Measurements from ENCODE around the gene PPCDC. TPM values are rescaled to one million over a fixed set of nuclear protein-coding genes. Genes with fewer than 3 reads are reported as not detected.

The PPCDC gene
- total RNA-seq, 6 donors from 2014 or later, result 8.2 to 21.0 (median 12.6) TPM

DNA sequence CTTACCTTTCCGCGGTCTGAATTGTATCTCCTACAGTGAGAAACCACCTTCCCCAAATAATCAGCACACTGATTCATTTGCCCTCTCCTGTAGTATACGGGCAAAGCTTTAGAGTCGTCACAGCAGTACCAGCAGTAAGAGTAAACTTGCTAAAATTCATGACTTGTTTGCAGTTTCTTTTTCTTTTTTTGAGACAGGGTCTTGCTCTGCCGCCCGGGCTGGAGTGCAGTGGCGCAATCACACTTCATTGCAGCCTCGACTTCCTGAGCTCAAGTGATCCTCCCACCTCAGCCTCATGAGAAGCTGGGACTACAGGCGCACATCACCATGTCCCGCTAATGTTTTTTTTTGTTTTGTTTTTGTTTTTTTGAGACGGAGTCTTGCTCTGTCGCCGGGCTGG is 16.2 kb upstream of the PPCDC start:
- no peaks in the 10 kb centered on the region for H3K9me3 ChIP-seq
- ATAC-seq (ENCODE audit: low FRiP score in 2 of 2) (no peak), DNase-seq (no peak)
- H3K27me3 ChIP-seq, result no peaks in the 10 kb centered on the region
- H3K4me3 ChIP-seq, result no peak overlapping the region
- no peak for TF ChIP-seq POLR2A (IDR thresholded peaks at IDR 0.05)
- TF ChIP-seq EP300 (IDR thresholded peaks at IDR 0.05), result no peak
- TF ChIP-seq POLR2AphosphoS5 (IDR thresholded peaks at IDR 0.05), result no peak
- TF ChIP-seq, protein P1, sequence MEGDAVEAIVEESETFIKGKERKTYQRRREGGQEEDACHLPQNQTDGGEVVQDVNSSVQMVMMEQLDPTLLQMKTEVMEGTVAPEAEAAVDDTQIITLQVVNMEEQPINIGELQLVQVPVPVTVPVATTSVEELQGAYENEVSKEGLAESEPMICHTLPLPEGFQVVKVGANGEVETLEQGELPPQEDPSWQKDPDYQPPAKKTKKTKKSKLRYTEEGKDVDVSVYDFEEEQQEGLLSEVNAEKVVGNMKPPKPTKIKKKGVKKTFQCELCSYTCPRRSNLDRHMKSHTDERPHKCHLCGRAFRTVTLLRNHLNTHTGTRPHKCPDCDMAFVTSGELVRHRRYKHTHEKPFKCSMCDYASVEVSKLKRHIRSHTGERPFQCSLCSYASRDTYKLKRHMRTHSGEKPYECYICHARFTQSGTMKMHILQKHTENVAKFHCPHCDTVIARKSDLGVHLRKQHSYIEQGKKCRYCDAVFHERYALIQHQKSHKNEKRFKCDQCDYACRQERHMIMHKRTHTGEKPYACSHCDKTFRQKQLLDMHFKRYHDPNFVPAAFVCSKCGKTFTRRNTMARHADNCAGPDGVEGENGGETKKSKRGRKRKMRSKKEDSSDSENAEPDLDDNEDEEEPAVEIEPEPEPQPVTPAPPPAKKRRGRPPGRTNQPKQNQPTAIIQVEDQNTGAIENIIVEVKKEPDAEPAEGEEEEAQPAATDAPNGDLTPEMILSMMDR (IDR thresholded peaks at IDR 0.05), result no peak
- H3K27ac ChIP-seq, result no peak overlapping the region
- 79 to 85% methylated on average over 13 of the region's 13 CpGs for WGBS, 2 donors
- H3K4me1 ChIP-seq, result no peaks in the 10 kb centered on the region
- H3K36me3 ChIP-seq, result no peaks in the 10 kb centered on the region

DNA sequence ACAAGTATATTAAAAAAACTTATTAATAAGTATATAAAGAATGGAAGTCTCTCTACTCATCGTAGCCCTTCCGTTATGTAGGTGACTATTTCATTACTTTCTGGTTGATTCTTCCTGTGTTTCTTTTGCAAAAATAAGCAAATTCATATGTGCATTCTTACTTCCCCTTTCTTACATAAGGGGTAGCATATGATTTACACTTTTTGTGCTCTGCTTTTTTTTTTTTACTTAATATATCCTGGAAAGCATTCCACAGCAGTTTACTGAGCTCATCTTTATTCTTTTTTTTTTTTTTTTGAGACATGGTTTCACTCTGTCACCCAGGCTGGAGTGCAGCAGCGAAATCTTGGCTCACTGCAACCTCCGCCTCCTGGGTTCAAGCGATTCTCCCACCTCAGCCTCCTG is 15.2 kb upstream of the PPCDC start:
- DNase-seq, result no peak
- no peak for ATAC-seq (ENCODE audit: low FRiP score in 2 of 2)
- TF ChIP-seq POLR2A (IDR thresholded peaks at IDR 0.05) (no peak), EP300 (IDR thresholded peaks at IDR 0.05) (no peak), POLR2AphosphoS5 (IDR thresholded peaks at IDR 0.05) (no peak)
- TF ChIP-seq, protein P1 (IDR thresholded peaks at IDR 0.05), result no peak
- H3K36me3 ChIP-seq, result no peaks in the 10 kb centered on the region
- 66 to 73% methylated on average over 5 of the region's 5 CpGs for WGBS, 2 donors
- no peak overlapping the region for H3K4me3 ChIP-seq
- no peaks in the 10 kb centered on the region for H3K27me3 ChIP-seq
- H3K4me1 ChIP-seq, result no peaks in the 10 kb centered on the region
- H3K27ac ChIP-seq, result no peak overlapping the region
- H3K9me3 ChIP-seq, result no peaks in the 10 kb centered on the region

DNA sequence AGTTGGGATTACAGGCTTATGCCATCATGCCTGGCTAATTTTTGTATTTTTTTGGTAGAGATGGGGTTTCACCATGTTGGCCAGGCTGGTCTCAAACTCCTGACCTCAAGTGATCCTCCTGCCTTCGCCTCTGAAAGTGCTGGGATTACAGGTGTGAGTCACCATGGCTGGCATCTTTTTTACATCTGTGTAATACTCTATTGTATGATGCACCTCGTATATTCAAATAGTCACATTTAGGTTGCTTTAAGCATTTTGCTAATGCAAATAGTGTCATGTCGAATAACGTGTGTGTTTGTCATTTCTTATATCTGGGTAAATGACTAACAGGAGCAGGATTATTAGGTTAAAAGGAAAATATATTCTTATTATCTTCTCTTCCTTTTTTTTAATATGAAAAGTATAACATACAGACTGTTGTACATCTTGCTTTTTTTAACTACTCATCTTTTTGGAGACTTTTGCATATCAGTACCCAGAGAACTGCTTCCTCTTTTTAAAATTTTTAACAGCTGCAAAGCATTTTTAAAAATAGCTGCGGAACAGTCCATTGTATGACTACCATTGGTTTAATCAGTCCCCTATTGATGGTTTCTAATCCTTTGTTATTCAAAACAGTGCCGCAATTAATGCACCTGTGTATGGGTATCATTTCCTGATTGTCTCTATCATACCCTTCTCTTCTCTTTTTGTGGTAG is 14.6 kb upstream of the PPCDC start:
- H3K4me3 ChIP-seq, result no peak overlapping the region
- H3K9me3 ChIP-seq, result no peaks in the 10 kb centered on the region
- H3K36me3 ChIP-seq, result no peaks in the 10 kb centered on the region
- H3K27me3 ChIP-seq, result no peaks in the 10 kb centered on the region
- ATAC-seq (ENCODE audit: low FRiP score in 2 of 2) (no peak), DNase-seq (no peak)
- TF ChIP-seq EP300 (IDR thresholded peaks at IDR 0.05), result no peak
- TF ChIP-seq, protein P1 (IDR thresholded peaks at IDR 0.05), result no peak
- no peak for TF ChIP-seq POLR2A (IDR thresholded peaks at IDR 0.05)
- no peak for TF ChIP-seq POLR2AphosphoS5 (IDR thresholded peaks at IDR 0.05)
- no peaks in the 10 kb centered on the region for H3K4me1 ChIP-seq
- 64 to 69% methylated on average over 6 of the region's 6 CpGs for WGBS, 2 donors
- H3K27ac ChIP-seq, result no peak overlapping the region

DNA sequence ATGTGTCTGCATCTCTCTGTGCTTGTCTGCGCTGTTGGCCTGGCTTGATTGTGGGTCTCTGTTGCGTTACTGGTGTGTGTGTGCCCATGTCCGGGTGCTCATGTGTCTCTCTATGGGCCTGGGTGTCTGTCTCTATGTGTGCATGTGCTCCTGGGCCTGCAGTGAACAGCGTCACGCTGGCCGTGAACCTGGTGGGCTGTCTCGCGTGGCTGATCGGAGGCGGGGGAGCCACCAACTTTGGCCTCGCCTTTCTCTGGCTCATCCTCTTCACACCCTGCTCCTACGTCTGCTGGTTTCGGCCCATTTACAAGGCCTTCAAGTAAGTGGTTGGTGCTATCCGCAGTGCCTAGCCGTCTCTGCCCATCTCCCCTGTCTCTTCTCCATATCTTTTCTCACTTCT is 7.0 kb upstream of the PPCDC start:
- DNase-seq (peak in 1 of 2 donors; percentile 60), ATAC-seq (ENCODE audit: low FRiP score in 2 of 2) (no peak)
- no peaks in the 10 kb centered on the region for H3K27me3 ChIP-seq
- H3K4me3 ChIP-seq, result no peak overlapping the region
- no peak overlapping the region for H3K27ac ChIP-seq
- WGBS, 2 donors, result 89 to 97% methylated on average over 12 to 15 of the region's 15 CpGs
- H3K9me3 ChIP-seq, result no peaks in the 10 kb centered on the region
- H3K4me1 ChIP-seq, result no peaks in the 10 kb centered on the region
- H3K36me3 ChIP-seq, result no peaks in the 10 kb centered on the region
- TF ChIP-seq, protein P1 (IDR thresholded peaks at IDR 0.05), result no peak
- TF ChIP-seq POLR2A (IDR thresholded peaks at IDR 0.05), result no peak
- TF ChIP-seq POLR2AphosphoS5 (IDR thresholded peaks at IDR 0.05), result no peak
- no peak for TF ChIP-seq EP300 (IDR thresholded peaks at IDR 0.05)

DNA sequence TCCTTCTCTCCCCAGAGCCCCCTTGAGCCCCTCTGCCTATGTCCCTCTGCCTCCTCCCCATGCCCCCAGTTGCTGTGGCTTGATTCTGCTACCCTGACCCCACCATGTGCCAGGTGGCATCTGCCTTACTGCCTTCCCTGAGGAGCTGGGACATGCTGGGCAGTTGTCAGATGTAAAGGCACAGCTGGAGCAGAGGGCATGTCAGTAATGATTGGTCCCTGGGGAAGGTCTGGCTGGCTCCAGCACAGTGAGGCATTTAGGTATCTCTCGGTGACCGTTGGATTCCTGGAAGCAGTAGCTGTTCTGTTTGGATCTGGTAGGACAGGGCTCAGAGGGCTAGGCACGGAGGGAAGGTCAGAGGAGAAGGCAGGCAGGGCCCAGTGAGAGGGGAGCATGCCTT is 3.5 kb upstream of the PPCDC start:
- H3K9me3 ChIP-seq, result no peaks in the 10 kb centered on the region
- no peak for ATAC-seq (ENCODE audit: low FRiP score in 2 of 2)
- peaks cover 10 to 17% (median 12%) of the 10 kb centered on the region in 4 donors for H3K4me1 ChIP-seq
- H3K4me3 ChIP-seq, result no peak overlapping the region
- H3K27ac ChIP-seq, result no peak overlapping the region
- no peaks in the 10 kb centered on the region for H3K36me3 ChIP-seq
- TF ChIP-seq POLR2A (IDR thresholded peaks at IDR 0.05), result no peak
- TF ChIP-seq EP300 (IDR thresholded peaks at IDR 0.05), result no peak
- TF ChIP-seq, protein P1 (IDR thresholded peaks at IDR 0.05), result no peak
- TF ChIP-seq POLR2AphosphoS5 (IDR thresholded peaks at IDR 0.05), result no peak
- H3K27me3 ChIP-seq, result no peaks in the 10 kb centered on the region
- DNase-seq, result no peak
- WGBS, 2 donors, result 83 to 93% methylated on average over 3 of the region's 3 CpGs

All from upper lobe of left lung (tissue), 6 donors.